Mucosa of descending colon (tissue), 3 donors: Measurements from ENCODE around the gene AKAP6. TPM values are rescaled to one million over a fixed set of nuclear protein-coding genes. Genes with fewer than 3 reads are reported as not detected.

Source experiments
- ATAC-seq: fragments of 200-7000 bp; cut with Tn5 transposase; one replicate; pipeline ENCODE4 v1.9.1; 2020; ENCODE audit warnings: mild to moderate bottlenecking, moderate library complexity
- DNase-seq, 3 donors: peaks; one replicate each; pipeline ENCODE4 v3.0.0-alpha.2; 2020
- H3K36me3 ChIP-seq: fragments of 200-600 bp; one replicate; pipeline ENCODE4 v1.8.0; 2021; ENCODE audit warnings: low read depth, mild to moderate bottlenecking
- H3K4me1 ChIP-seq: fragments of 200-600 bp; one replicate; pipeline ENCODE4 v1.8.0; 2021; ENCODE audit warnings: low read depth, mild to moderate bottlenecking
- H3K4me3 ChIP-seq: fragments of 200-600 bp; one replicate; pipeline ENCODE4 v1.8.0; 2021; ENCODE audit warnings: mild to moderate bottlenecking
- H3K9me3 ChIP-seq: fragments of 200-600 bp; one replicate; pipeline ENCODE4 v1.8.0; 2021; ENCODE audit warnings: mild to moderate bottlenecking
- intact Hi-C, 2 donors: fragments of 100-400 bp; cut with DNase I in 1 of 2; cut with micrococcal nuclease in 1 of 2; formaldehyde crosslinking; loops; one replicate each; pipeline versions ENCODE4 v1.11.0 to v1.11.1; 2022; cut with DNase I, micrococcal nuclease
- total RNA-seq, 3 donors: library from RNA; stranded (reverse); fragmentation: NEBNext Ultra II Directional in 2 of 3; extraction: Animal tissue kit (Norgen Biotek cat#: 25700) in 2 of 3; gene quantifications; one replicate each; pipeline versions ENCODE4 v1.2.1 to v1.2.4, GENCODE V29; 2021 to 2023
- TF ChIP-seq, protein P1 (sequence below): fragments of 200-600 bp; IDR thresholded peaks from one replicate; pipeline ENCODE4 v1.8.0; 2022; ENCODE audit warnings: antibody characterized with exemption, mild to moderate bottlenecking
- donor health status: DM: no; HTN: no; CAD: no; lungs with moderate emphysema.
- donor health status: DM: no; HTN: no; CAD: no.
- donor health status: DM: no; HTN: yes; CAD: no.

Gene AKAP6
- total RNA-seq, 3 donors from 2014 or later = 4.2 to 30.8 (median 5.4) TPM

- ATAC-seq (no peak), DNase-seq (peak in 2 of 3 donors; percentile 18 to 28)
These were observed 25.6 kb downstream of the AKAP6 start for GRCh38 chr14:32354716-32355115.

GRCh38 chr14:32358781-32359180, 29.7 kb downstream of the AKAP6 start:
- intact Hi-C loops = no loop called here
- Histone ChIP-seq H3K4me1 (no peaks in the 10 kb centered on the region), H3K4me3 (no peak overlapping the region), H3K36me3 (no peaks in the 10 kb centered on the region), H3K9me3 (no peaks in the 10 kb centered on the region)
- no peak for DNase-seq
- TF ChIP-seq, protein P1, sequence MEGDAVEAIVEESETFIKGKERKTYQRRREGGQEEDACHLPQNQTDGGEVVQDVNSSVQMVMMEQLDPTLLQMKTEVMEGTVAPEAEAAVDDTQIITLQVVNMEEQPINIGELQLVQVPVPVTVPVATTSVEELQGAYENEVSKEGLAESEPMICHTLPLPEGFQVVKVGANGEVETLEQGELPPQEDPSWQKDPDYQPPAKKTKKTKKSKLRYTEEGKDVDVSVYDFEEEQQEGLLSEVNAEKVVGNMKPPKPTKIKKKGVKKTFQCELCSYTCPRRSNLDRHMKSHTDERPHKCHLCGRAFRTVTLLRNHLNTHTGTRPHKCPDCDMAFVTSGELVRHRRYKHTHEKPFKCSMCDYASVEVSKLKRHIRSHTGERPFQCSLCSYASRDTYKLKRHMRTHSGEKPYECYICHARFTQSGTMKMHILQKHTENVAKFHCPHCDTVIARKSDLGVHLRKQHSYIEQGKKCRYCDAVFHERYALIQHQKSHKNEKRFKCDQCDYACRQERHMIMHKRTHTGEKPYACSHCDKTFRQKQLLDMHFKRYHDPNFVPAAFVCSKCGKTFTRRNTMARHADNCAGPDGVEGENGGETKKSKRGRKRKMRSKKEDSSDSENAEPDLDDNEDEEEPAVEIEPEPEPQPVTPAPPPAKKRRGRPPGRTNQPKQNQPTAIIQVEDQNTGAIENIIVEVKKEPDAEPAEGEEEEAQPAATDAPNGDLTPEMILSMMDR = no peak
- ATAC-seq = no peak

More at GRCh38 chr14:32354716-32355115, 25.6 kb downstream of the AKAP6 start:
- no peaks in the 10 kb centered on the region for H3K4me1 ChIP-seq
- H3K9me3 ChIP-seq = no peaks in the 10 kb centered on the region
- intact Hi-C loops = no loop called here
- TF ChIP-seq, protein P1 = no peak
- no peak overlapping the region for H3K4me3 ChIP-seq
- H3K36me3 ChIP-seq = no peaks in the 10 kb centered on the region

GRCh38 chr14:32361674-32362073, 32.6 kb downstream of the AKAP6 start:
- no peak for DNase-seq
- no peak overlapping the region for H3K4me3 ChIP-seq
- no peaks in the 10 kb centered on the region for H3K9me3 ChIP-seq
- TF ChIP-seq, protein P1 = no peak
- no peaks in the 10 kb centered on the region for H3K4me1 ChIP-seq
- no peak for ATAC-seq
- H3K36me3 ChIP-seq = no peaks in the 10 kb centered on the region
- intact Hi-C loops = no loop called here

- no peak for DNase-seq
- no peaks in the 10 kb centered on the region for H3K9me3 ChIP-seq
- H3K4me1 ChIP-seq = no peaks in the 10 kb centered on the region
- TF ChIP-seq, protein P1 = no peak
- intact Hi-C loops = no loop called here
- H3K36me3 ChIP-seq = no peaks in the 10 kb centered on the region
- no peak overlapping the region for H3K4me3 ChIP-seq
- no peak for ATAC-seq
These were observed 34.7 kb downstream of the AKAP6 start for GRCh38 chr14:32363761-32364160.

DNA sequence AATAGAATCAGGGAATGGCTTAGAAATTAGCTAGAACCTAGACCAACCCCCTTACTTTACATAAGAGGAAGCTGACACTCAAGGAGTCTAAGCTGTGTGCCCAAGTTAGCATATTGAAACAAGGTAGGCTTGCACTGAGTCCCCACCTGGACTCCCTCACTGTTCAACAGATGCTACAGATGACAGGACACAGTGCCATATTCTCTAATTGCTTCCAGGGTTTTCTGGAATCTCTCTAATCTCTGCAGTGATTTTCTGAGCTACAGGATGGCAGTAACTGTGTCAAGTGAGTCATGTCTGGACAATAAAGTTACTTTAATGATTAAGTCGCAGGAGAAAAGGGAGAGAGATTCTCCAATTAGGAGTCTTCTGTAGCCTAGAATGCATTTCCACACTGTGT, 35.8 kb downstream of the AKAP6 start:
- H3K4me3 ChIP-seq = no peak overlapping the region
- no peaks in the 10 kb centered on the region for H3K9me3 ChIP-seq
- TF ChIP-seq, protein P1 = no peak
- intact Hi-C loops = no loop called here
- H3K4me1 ChIP-seq = no peaks in the 10 kb centered on the region
- DNase-seq (no peak), ATAC-seq (no peak)
- no peaks in the 10 kb centered on the region for H3K36me3 ChIP-seq
